CD4-positive, alpha-beta memory T cell (primary cell): ENCODE results near the gene TGM2. TPM values are rescaled to one million over a fixed set of nuclear protein-coding genes. Genes with fewer than 3 reads are reported as not detected.
A peak's percentile ranks its signal among the peaks of the same experiment; 100 is the strongest.

Experiments
- CTCF ChIA-PET: fragments of 350-600 bp; sonication (Branson Sonifier 250); formaldehyde crosslinking; loops from one replicate; lab custom pipeline; 2021; ENCODE audit warnings: inconsistent platforms; ENCODE audit not compliant: partially characterized antibody; lab: Charles Lee
- POLR2A ChIA-PET: fragments of 350-600 bp; sonication (Branson Sonifier 250); formaldehyde crosslinking; loops from one replicate; lab custom pipeline; 2021; ENCODE audit not compliant: partially characterized antibody; lab: Charles Lee
- DNase-seq, 5 donors: peaks; one replicate each; pipeline versions ENCODE4 v3.0.0 to v3.0.0-alpha.2; 2020 to 2022; ENCODE audit warnings: mixed read lengths in 1 of 5
- H3K27ac ChIP-seq: one replicate; pipeline ENCODE4 v1.7.0; 2013; ENCODE audit warnings: low read depth, low read length
- H3K27me3 ChIP-seq: 2 replicates; pipeline ENCODE4 v1.7.0; 2013; ENCODE audit warnings: mild to moderate bottlenecking, low read length, moderate library complexity; ENCODE audit not compliant: insufficient read depth
- H3K36me3 ChIP-seq: 2 replicates; pipeline ENCODE4 v1.7.0; 2013; ENCODE audit warnings: mild to moderate bottlenecking, low read length, moderate library complexity; ENCODE audit not compliant: insufficient read depth
- H3K4me1 ChIP-seq: 2 replicates; pipeline ENCODE4 v1.7.0; 2013; ENCODE audit warnings: mild to moderate bottlenecking, low read length, moderate library complexity; ENCODE audit not compliant: insufficient read depth
- H3K4me3 ChIP-seq, 2 donors: one replicate each; pipeline ENCODE4 v1.7.0; 2013; ENCODE audit warnings: low read length in 2 of 2, mild to moderate bottlenecking in 1 of 2
- H3K9me3 ChIP-seq, 2 donors: one replicate each; pipeline ENCODE4 v1.7.0; 2013; ENCODE audit warnings: low read length in 2 of 2, control low read depth in 1 of 2; ENCODE audit not compliant: control insufficient read depth in 1 of 2
- H3K27ac Mint-ChIP-seq, 7 donors: one replicate each; pipeline ENCODE4 v1.8.0; 2020 to 2021; ENCODE audit warnings: mixed read lengths in 7 of 7, mild to moderate bottlenecking in 6 of 7, inconsistent platforms in 3 of 7, moderate library complexity in 3 of 7
- H3K27me3 Mint-ChIP-seq, 2 donors: one replicate each; pipeline ENCODE4 v1.8.0; 2020 to 2021; ENCODE audit warnings: mixed read lengths in 2 of 2
- H3K36me3 Mint-ChIP-seq, 2 donors: one replicate each; pipeline ENCODE4 v1.8.0; 2020 to 2021; ENCODE audit warnings: mixed read lengths in 2 of 2, inconsistent platforms in 1 of 2, mild to moderate bottlenecking in 1 of 2
- H3K4me1 Mint-ChIP-seq, 4 donors: one replicate each; pipeline ENCODE4 v1.8.0; 2020 to 2021; ENCODE audit warnings: mixed read lengths in 4 of 4, mild to moderate bottlenecking in 1 of 4
- H3K4me3 Mint-ChIP-seq, 8 donors: one replicate each; pipeline ENCODE4 v1.8.0; 2020 to 2021; ENCODE audit warnings: mixed read lengths in 8 of 8, mild to moderate bottlenecking in 7 of 8, moderate library complexity in 6 of 8, inconsistent platforms in 3 of 8
- H3K9me3 Mint-ChIP-seq, 8 donors: one replicate each; pipeline ENCODE4 v1.8.0; 2020 to 2021; ENCODE audit warnings: mixed read lengths in 8 of 8, mild to moderate bottlenecking in 5 of 8, inconsistent platforms in 3 of 8, moderate library complexity in 1 of 8
- intact Hi-C: fragments of 100-400 bp; cut with micrococcal nuclease; formaldehyde crosslinking; loops from one replicate; pipeline ENCODE4 v1.15.1; 2023
- polyA plus RNA-seq, 2 donors: library from polyadenylated mRNA; unstranded; fragments of 300-500 nt; fragmentation: Illumina TruSeq; gene quantifications; one replicate each; pipeline ENCODE4 v1.2.3, GENCODE V29; 2021
- total RNA-seq, 2 experiments: library from RNA; stranded (reverse); gene quantifications; one replicate each; pipeline ENCODE4 v1.2.3, GENCODE V29; 2021

TGM2 gene
- total and polyA plus RNA-seq, 4 experiments from 2014 or later: 0.09 to 0.67 (median 0.31) TPM

DNA sequence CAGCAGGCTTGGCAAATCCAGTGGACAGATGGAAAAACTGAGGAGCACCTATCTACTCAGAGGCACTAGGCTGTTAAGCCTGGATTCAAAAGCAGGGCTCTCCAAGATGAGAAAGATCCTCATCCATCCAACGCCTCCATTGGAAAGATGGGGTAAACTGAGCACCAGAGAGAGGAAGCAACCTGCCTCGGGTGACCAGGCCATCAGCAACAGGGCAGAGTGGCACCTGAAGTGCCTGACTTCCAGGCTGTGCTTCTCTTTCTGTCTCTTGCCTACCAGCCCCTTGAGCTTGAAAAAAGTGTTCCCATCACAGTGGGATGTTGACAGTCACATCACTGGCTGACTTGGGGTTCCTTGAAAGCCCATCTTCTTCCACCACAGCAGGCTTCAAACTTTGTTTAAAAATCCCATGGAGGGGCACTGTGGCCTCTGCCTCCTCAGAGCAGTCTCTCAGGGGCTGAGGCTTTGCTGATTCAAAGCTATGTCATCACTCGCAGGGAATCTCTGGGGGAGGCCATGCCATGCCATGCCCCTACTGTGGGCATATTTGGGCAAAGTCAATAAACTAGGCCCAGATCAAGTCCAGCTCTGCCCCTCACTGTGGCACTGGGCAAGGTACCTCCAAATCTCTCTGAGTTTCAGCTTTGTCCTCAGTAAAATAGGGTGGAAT, 44.8 kb upstream of the TGM2 start:
- Mint-ChIP-seq H3K27ac (no peak overlapping the region), H3K9me3 (peaks cover 0 to 1% (median 0%) of the 10 kb centered on the region in 8 donors), H3K36me3 (no peaks in the 10 kb centered on the region), H3K4me1 (no peaks in the 10 kb centered on the region), H3K27me3 (peaks cover 0 to 10% of the 10 kb centered on the region in 2 donors), H3K4me3 (no peak overlapping the region)
- intact Hi-C loops: no loop called here
- Histone ChIP-seq H3K27ac (no peak overlapping the region), H3K4me3 (no peak overlapping the region), H3K36me3 (no peaks in the 10 kb centered on the region), H3K4me1 (no peaks in the 10 kb centered on the region), H3K9me3 (no peaks in the 10 kb centered on the region), H3K27me3 (no peaks in the 10 kb centered on the region)
- POLR2A ChIA-PET: no interaction called here
- DNase-seq: no peak
- CTCF ChIA-PET: interaction anchor here (5.6 kb wide), 1 partner anchor 13 kb away, joined by 41 read pairs; no protein-coding TSS in a partner anchor

DNA sequence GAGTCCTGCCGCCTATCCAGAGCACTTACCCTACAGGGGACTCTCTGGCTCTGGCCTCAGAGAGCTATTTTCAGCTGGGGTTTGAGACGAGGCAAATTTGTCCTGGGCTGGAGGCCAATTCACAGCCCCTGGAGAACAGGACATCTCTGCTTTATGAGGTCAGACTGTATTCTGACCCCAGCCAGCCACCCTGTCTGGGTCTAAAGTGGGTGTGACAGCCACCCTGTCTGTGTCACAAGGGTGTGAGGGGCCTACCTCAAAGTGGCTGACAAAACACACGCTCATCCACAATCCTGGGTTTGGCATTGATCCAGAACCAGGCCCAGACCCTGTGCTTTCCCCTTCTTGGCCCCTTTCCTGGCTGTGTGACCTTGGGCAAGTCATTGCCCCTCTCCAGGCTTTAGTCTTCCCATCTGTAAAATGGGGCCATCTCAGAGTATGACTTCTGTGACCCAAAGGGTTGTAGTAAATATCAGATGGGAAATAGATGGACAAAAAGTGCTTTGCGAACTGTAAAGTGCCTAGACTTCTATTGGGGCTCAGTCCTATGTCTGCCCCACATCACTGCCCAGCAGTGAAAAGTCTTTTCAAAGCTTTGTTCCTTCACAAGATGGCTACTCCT, 44.1 kb upstream of the TGM2 start:
- Mint-ChIP-seq H3K36me3 (no peaks in the 10 kb centered on the region), H3K27me3 (peaks cover 0 to 10% of the 10 kb centered on the region in 2 donors), H3K27ac (no peak overlapping the region), H3K9me3 (no peaks in the 10 kb centered on the region), H3K4me1 (no peaks in the 10 kb centered on the region), H3K4me3 (no peak overlapping the region)
- Histone ChIP-seq H3K4me1 (no peaks in the 10 kb centered on the region), H3K9me3 (no peaks in the 10 kb centered on the region), H3K36me3 (no peaks in the 10 kb centered on the region), H3K27ac (no peak overlapping the region), H3K27me3 (no peaks in the 10 kb centered on the region), H3K4me3 (no peak overlapping the region)
- intact Hi-C loops: no loop called here
- ChIA-PET POLR2A (no interaction called here), CTCF (interaction anchor here (5.6 kb wide), 1 partner anchor 13 kb away, joined by 41 read pairs; no protein-coding TSS in a partner anchor)
- DNase-seq: no peak

DNA sequence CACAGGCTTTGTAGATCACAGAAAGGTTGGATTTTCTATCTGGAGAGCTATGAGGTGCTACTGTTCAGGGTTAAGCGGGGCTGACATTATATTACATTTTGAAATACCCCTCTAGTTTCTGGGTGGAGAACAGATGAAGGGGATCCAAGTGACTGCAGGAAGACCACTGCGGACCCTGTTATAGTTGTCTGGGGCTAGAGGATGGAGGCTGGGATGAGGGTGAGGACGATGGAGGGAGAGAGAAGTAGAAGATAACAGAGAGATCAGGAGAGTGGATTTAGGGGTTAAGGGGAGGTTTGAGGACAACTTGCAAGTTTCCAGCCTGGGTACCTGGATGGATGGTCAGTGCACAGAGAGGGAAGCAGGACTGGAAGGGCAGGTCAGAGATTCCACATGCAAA, 43.5 kb upstream of the TGM2 start:
- ChIA-PET CTCF (interaction anchor here (5.6 kb wide), 1 partner anchor 14 kb away, joined by 41 read pairs; no protein-coding TSS in a partner anchor), POLR2A (no interaction called here)

DNA sequence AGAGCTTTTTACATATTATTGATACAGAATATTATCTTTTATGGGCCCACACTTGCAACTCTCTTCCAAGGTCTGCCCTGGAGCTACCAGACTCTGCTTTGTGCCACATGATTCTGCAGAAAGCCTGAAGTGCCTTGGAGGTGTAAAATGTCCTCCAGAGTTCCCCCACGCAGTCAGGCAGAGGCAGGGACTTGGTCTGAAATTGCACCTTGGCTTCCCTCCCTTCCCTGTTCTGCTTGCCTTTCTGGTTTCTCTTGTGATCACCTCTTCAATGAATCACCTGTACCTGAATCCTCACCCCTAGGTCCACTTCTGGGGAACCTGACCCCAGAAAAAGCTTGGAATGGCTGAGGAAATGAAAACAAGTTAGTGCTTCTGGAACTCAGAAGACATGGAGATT, 43.0 kb upstream of the TGM2 start:
- no peaks in the 10 kb centered on the region for H3K4me1 Mint-ChIP-seq
- peak overlapping the region in 1 of 7 donors; percentile 70 for H3K27ac Mint-ChIP-seq
- Histone ChIP-seq H3K36me3 (no peaks in the 10 kb centered on the region), H3K9me3 (no peaks in the 10 kb centered on the region), H3K27me3 (no peaks in the 10 kb centered on the region), H3K4me1 (no peaks in the 10 kb centered on the region), H3K4me3 (no peak overlapping the region), H3K27ac (no peak overlapping the region)
- CTCF ChIA-PET: interaction anchor here (1.3 to 5.6 kb wide), 2 partner anchors 12 to 14 kb away, joined by 3 to 41 read pairs; no protein-coding TSS in a partner anchor
- H3K27me3 Mint-ChIP-seq: peaks cover 0 to 10% of the 10 kb centered on the region in 2 donors
- H3K36me3 Mint-ChIP-seq: no peaks in the 10 kb centered on the region
- intact Hi-C loops: no loop called here
- POLR2A ChIA-PET: no interaction called here
- H3K4me3 Mint-ChIP-seq: no peak overlapping the region
- H3K9me3 Mint-ChIP-seq: no peaks in the 10 kb centered on the region
- DNase-seq: no peak

More for the DNA sequence above, 43.5 kb upstream of the TGM2 start:
- Mint-ChIP-seq H3K9me3 (no peaks in the 10 kb centered on the region), H3K27ac (peak overlapping the region in 1 of 7 donors; percentile 70), H3K4me1 (no peaks in the 10 kb centered on the region), H3K4me3 (no peak overlapping the region), H3K27me3 (peaks cover 0 to 10% of the 10 kb centered on the region in 2 donors), H3K36me3 (no peaks in the 10 kb centered on the region)
- H3K27ac ChIP-seq: no peak overlapping the region
- H3K36me3 ChIP-seq: no peaks in the 10 kb centered on the region
- H3K4me3 ChIP-seq: no peak overlapping the region
- intact Hi-C loops: no loop called here
- H3K9me3 ChIP-seq: no peaks in the 10 kb centered on the region
- no peaks in the 10 kb centered on the region for H3K4me1 ChIP-seq
- H3K27me3 ChIP-seq: no peaks in the 10 kb centered on the region
- no peak for DNase-seq

DNA sequence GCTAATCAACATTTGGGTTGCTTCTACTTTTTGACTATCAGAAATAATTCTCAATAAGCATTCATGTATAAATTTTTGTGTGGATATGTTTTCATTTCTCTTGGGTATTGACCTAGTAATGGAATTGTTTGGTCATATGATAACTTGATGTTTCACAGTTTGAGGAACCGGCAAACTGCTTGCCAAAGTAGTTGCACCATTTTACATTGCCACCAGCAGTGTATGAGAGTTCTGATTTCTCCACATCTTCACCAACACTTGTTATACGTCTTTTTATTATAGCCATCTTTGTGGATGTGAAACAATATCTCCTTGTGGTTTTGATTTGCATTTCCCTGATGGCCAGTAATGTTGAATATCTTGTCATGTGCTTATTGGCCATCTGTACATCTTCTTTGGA, 42.6 kb upstream of the TGM2 start:
- Mint-ChIP-seq H3K4me3 (no peak overlapping the region), H3K27me3 (peaks cover 0 to 10% of the 10 kb centered on the region in 2 donors), H3K27ac (no peak overlapping the region), H3K9me3 (no peaks in the 10 kb centered on the region), H3K4me1 (no peaks in the 10 kb centered on the region), H3K36me3 (no peaks in the 10 kb centered on the region)
- Histone ChIP-seq H3K4me3 (no peak overlapping the region), H3K4me1 (no peaks in the 10 kb centered on the region), H3K36me3 (no peaks in the 10 kb centered on the region), H3K9me3 (no peaks in the 10 kb centered on the region), H3K27me3 (peaks cover 2% of the 10 kb centered on the region), H3K27ac (no peak overlapping the region)
- ChIA-PET POLR2A (no interaction called here), CTCF (interaction anchor here (1.3 to 5.6 kb wide), 2 partner anchors 12 to 15 kb away, joined by 3 to 41 read pairs; no protein-coding TSS in a partner anchor)
- intact Hi-C loops: no loop called here
- no peak for DNase-seq

DNA sequence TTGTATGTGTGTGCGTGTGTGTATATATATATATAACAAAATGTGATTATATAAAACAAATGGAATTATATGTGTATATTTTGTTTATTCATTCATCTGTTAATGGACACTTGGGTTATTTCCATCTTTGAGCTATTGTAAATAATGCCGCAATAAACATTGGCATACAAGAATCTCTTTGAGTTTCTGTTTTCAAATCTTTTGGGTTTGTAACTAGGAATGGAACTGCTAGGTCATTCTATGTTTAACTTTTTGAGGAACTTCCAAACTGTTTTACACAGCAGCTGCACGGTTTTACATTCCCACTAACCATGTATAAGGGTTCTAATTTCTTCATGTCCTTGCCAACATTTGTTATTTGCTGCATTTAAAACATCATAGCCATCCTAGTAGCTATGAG, 39.9 kb upstream of the TGM2 start:
- ChIA-PET CTCF (interaction anchor here (0.8 to 0.9 kb wide), 2 partner anchors 8 to 17 kb away, joined by 3 to 4 read pairs; no protein-coding TSS in a partner anchor), POLR2A (no interaction called here)
- Histone ChIP-seq H3K36me3 (no peaks in the 10 kb centered on the region), H3K27ac (no peak overlapping the region), H3K4me1 (no peaks in the 10 kb centered on the region), H3K9me3 (no peaks in the 10 kb centered on the region), H3K27me3 (peaks cover 3% of the 10 kb centered on the region), H3K4me3 (no peak overlapping the region)
- no peaks in the 10 kb centered on the region for H3K4me1 Mint-ChIP-seq
- intact Hi-C loops: no loop called here
- no peak for DNase-seq
- no peak overlapping the region for H3K4me3 Mint-ChIP-seq
- H3K27ac Mint-ChIP-seq: no peak overlapping the region
- H3K9me3 Mint-ChIP-seq: no peaks in the 10 kb centered on the region
- H3K27me3 Mint-ChIP-seq: peaks cover 1 to 12% of the 10 kb centered on the region in 2 donors
- no peaks in the 10 kb centered on the region for H3K36me3 Mint-ChIP-seq

DNA sequence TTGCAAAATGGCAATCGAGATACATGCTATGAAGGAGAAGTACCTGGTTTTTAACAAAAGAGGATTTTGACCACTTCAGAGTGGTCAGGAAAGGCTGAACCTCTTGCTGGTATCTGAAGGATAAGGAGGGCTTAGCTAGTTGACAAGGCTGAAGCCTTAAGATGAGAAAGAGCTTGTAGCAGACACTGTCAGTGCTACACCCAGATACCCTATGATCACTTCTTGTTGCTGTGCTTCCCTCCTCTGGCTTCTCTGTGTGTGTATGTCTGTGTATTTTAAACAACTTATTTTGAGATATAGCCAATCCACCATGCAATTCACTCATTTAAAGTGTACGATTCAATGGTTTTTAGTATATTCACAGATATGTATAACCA, 38.9 kb upstream of the TGM2 start:
- ChIA-PET POLR2A (no interaction called here), CTCF (no interaction called here)
- Mint-ChIP-seq H3K9me3 (no peaks in the 10 kb centered on the region), H3K4me3 (no peak overlapping the region), H3K27ac (no peak overlapping the region), H3K4me1 (no peaks in the 10 kb centered on the region), H3K36me3 (no peaks in the 10 kb centered on the region), H3K27me3 (peaks cover 1 to 12% of the 10 kb centered on the region in 2 donors)
- H3K4me3 ChIP-seq: no peak overlapping the region
- H3K27ac ChIP-seq: no peak overlapping the region
- no peaks in the 10 kb centered on the region for H3K4me1 ChIP-seq
- H3K9me3 ChIP-seq: no peaks in the 10 kb centered on the region
- intact Hi-C loops: no loop called here
- no peaks in the 10 kb centered on the region for H3K36me3 ChIP-seq
- no peak for DNase-seq
- H3K27me3 ChIP-seq: peaks cover 3% of the 10 kb centered on the region
